Neural progenitor cell (in vitro differentiated cells): ENCODE measurements around the gene PDCD2L. TPM values are rescaled to one million over a fixed set of nuclear protein-coding genes. Genes with fewer than 3 reads are reported as not detected.

ENCODE experiments used
- DNase-seq: peaks from one replicate; pipeline ENCODE4 v3.0.0-alpha.2; 2016; ENCODE audit warnings: low spot score
- H2AFZ ChIP-seq: fragments of 200-600 bp; sonication (generic); replicated peaks from 2 replicates; pipeline ENCODE4 v1.6.1; 2016; ENCODE audit warnings: antibody characterized with exemption
- H3F3A ChIP-seq: fragments of 200-600 bp; sonication (generic); 2 replicates; pipeline ENCODE4 v1.6.1; 2016; ENCODE audit warnings: antibody characterized with exemption, low read depth
- H3K27ac ChIP-seq: fragments of 200-600 bp; sonication (generic); 2 replicates; pipeline ENCODE4 v1.5.1; 2016; ENCODE audit warnings: mild to moderate bottlenecking
- H3K27me3 ChIP-seq: fragments of 200-600 bp; sonication (generic); 2 replicates; pipeline ENCODE4 v1.6.1; 2016; ENCODE audit warnings: mild to moderate bottlenecking, moderate library complexity
- H3K36me3 ChIP-seq: fragments of 200-600 bp; sonication (generic); 2 replicates; pipeline ENCODE4 v1.5.1; 2016
- H3K4me1 ChIP-seq: fragments of 200-600 bp; sonication (generic); 2 replicates; pipeline ENCODE4 v1.6.1; 2016; ENCODE audit warnings: mixed run types
- H3K4me2 ChIP-seq: fragments of 200-600 bp; sonication (generic); 2 replicates; pipeline ENCODE4 v1.6.1; 2016
- H3K4me3 ChIP-seq: fragments of 200-600 bp; sonication (generic); 2 replicates; pipeline ENCODE4 v1.5.1; 2016
- H3K79me2 ChIP-seq: fragments of 200-600 bp; sonication (generic); 2 replicates; pipeline ENCODE4 v1.6.1; 2016; ENCODE audit warnings: low read depth
- H3K9ac ChIP-seq: fragments of 200-600 bp; sonication (generic); 2 replicates; pipeline ENCODE4 v1.6.1; 2016
- H3K9me3 ChIP-seq: fragments of 200-600 bp; sonication (generic); 2 replicates; pipeline ENCODE4 v1.5.1; 2016; ENCODE audit warnings: low read depth
- H4K20me1 ChIP-seq: fragments of 200-600 bp; sonication (generic); 2 replicates; pipeline ENCODE4 v1.6.1; 2016; ENCODE audit warnings: low read depth
- H3K27ac Mint-ChIP-seq: 3 replicates; pipeline ENCODE4 v1.8.0; 2021; ENCODE audit warnings: mixed read lengths
- H3K27me3 Mint-ChIP-seq: 2 replicates; pipeline ENCODE4 v1.8.0; 2022; ENCODE audit warnings: low read depth, mild to moderate bottlenecking, inconsistent platforms, moderate library complexity, mixed read lengths; ENCODE audit not compliant: insufficient read depth
- H3K36me3 Mint-ChIP-seq: 3 replicates; pipeline ENCODE4 v1.8.0; 2021; ENCODE audit warnings: mixed read lengths
- H3K4me1 Mint-ChIP-seq: 3 replicates; pipeline ENCODE4 v1.8.0; 2021; ENCODE audit warnings: mixed read lengths
- H3K4me3 Mint-ChIP-seq: 3 replicates; pipeline ENCODE4 v1.8.0; 2021; ENCODE audit warnings: mild to moderate bottlenecking, moderate library complexity, mixed read lengths
- H3K9me3 Mint-ChIP-seq: 3 replicates; pipeline ENCODE4 v1.8.0; 2020; ENCODE audit warnings: mixed read lengths
- EZH2 ChIP-seq: fragments of 200-600 bp; sonication (generic); IDR thresholded peaks from 2 replicates; pipeline ENCODE4 v1.6.1; 2017; ENCODE audit warnings: antibody characterized with exemption, mild to moderate bottlenecking, moderate library complexity
- EZH2phosphoT487 ChIP-seq: fragments of 200-600 bp; sonication (generic); IDR thresholded peaks from 2 replicates; pipeline ENCODE4 v1.6.1; 2017; ENCODE audit warnings: antibody characterized with exemption
- total RNA-seq: library from RNA; depleted of rRNA; stranded (reverse); fragments of >200 nt; gene quantifications from 2 replicates; pipeline ENCODE4 v1.2.3, GENCODE V29; 2015; ENCODE audit warnings: low replicate concordance
- TF ChIP-seq, protein P1 (sequence below): fragments of 200-600 bp; sonication (generic); IDR thresholded peaks from 2 replicates; pipeline ENCODE4 v1.5.1; 2017; ENCODE audit warnings: antibody characterized with exemption, mild to moderate bottlenecking

The PDCD2L gene
- total RNA-seq, 1 donor from 2014 or later: 15.2 TPM

- H2AFZ ChIP-seq: no peak overlapping the region
- no peaks in the 10 kb centered on the region for H3K27me3 Mint-ChIP-seq
- peaks cover 13% of the 10 kb centered on the region for H4K20me1 ChIP-seq
- no peak overlapping the region for H3K4me3 Mint-ChIP-seq
- no peaks in the 10 kb centered on the region for H3K9me3 Mint-ChIP-seq
- H3K27ac ChIP-seq: no peak overlapping the region
- H3K27me3 ChIP-seq: no peaks in the 10 kb centered on the region
- peaks cover 6% of the 10 kb centered on the region for H3K36me3 ChIP-seq
- TF ChIP-seq EZH2phosphoT487 (no peak), EZH2 (no peak)
- TF ChIP-seq, protein P1, sequence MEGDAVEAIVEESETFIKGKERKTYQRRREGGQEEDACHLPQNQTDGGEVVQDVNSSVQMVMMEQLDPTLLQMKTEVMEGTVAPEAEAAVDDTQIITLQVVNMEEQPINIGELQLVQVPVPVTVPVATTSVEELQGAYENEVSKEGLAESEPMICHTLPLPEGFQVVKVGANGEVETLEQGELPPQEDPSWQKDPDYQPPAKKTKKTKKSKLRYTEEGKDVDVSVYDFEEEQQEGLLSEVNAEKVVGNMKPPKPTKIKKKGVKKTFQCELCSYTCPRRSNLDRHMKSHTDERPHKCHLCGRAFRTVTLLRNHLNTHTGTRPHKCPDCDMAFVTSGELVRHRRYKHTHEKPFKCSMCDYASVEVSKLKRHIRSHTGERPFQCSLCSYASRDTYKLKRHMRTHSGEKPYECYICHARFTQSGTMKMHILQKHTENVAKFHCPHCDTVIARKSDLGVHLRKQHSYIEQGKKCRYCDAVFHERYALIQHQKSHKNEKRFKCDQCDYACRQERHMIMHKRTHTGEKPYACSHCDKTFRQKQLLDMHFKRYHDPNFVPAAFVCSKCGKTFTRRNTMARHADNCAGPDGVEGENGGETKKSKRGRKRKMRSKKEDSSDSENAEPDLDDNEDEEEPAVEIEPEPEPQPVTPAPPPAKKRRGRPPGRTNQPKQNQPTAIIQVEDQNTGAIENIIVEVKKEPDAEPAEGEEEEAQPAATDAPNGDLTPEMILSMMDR: no peak
- H3K36me3 Mint-ChIP-seq: peaks cover 15% of the 10 kb centered on the region
- H3K79me2 ChIP-seq: peaks cover 43% of the 10 kb centered on the region
- peaks cover 2% of the 10 kb centered on the region for H3K4me1 Mint-ChIP-seq
- no peaks in the 10 kb centered on the region for H3K4me1 ChIP-seq
- H3F3A ChIP-seq: no peaks in the 10 kb centered on the region
- H3K4me3 ChIP-seq: no peak overlapping the region
- no peak overlapping the region for H3K9ac ChIP-seq
- no peak overlapping the region for H3K4me2 ChIP-seq
- no peak for DNase-seq
- H3K27ac Mint-ChIP-seq: no peak overlapping the region
- H3K9me3 ChIP-seq: no peaks in the 10 kb centered on the region
Measured at GRCh38 chr19:34409189-34410164, 5.3 kb downstream of the PDCD2L start.

DNA sequence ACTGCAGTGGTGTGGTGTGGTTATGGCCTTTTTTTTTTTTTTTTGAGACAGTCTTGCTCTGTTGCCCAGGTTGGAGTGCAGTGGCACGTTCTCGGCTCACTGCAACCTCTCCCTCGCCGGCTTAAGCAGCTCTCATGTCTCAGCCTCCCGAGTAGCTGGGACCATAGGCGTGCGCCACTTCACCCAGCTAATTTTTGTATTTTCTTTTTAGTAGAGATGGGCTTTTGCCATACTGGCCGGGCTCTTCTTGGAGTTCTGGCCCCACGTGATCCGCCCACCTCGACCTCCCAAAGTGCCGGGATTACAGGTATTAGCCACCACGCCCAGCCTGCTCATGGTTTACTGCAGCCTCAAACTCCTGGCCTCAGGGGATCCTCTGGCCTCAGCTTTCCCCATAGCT is 7.0 kb downstream of the PDCD2L start:
- H3K9me3 ChIP-seq: no peaks in the 10 kb centered on the region

GRCh38 chr19:34416021-34416545 is 11.9 kb downstream of the PDCD2L start:
- Mint-ChIP-seq H3K27me3 (no peaks in the 10 kb centered on the region), H3K27ac (no peak overlapping the region), H3K4me3 (no peak overlapping the region), H3K36me3 (peaks cover 11% of the 10 kb centered on the region), H3K4me1 (no peaks in the 10 kb centered on the region), H3K9me3 (no peaks in the 10 kb centered on the region)
- Histone ChIP-seq H2AFZ (no peak overlapping the region), H3K9ac (no peak overlapping the region), H3K27me3 (no peaks in the 10 kb centered on the region), H3K36me3 (peaks cover 12% of the 10 kb centered on the region), H3K4me1 (no peaks in the 10 kb centered on the region), H3K4me3 (no peak overlapping the region), H3F3A (no peaks in the 10 kb centered on the region), H3K79me2 (peaks cover 5% of the 10 kb centered on the region), H3K4me2 (no peak overlapping the region), H4K20me1 (no peaks in the 10 kb centered on the region), H3K9me3 (no peaks in the 10 kb centered on the region), H3K27ac (no peak overlapping the region)
- no peak for DNase-seq
- TF ChIP-seq, protein P1: no peak
- no peak for TF ChIP-seq EZH2phosphoT487
- no peak for TF ChIP-seq EZH2

More for the DNA sequence above, 7.0 kb downstream of the PDCD2L start:
- no peak overlapping the region for H3K4me3 ChIP-seq
- no peak overlapping the region for H3K9ac ChIP-seq
- H3F3A ChIP-seq: no peaks in the 10 kb centered on the region
- no peaks in the 10 kb centered on the region for H3K4me1 Mint-ChIP-seq
- H3K4me3 Mint-ChIP-seq: no peak overlapping the region
- H3K36me3 ChIP-seq: peaks cover 6% of the 10 kb centered on the region
- no peak for TF ChIP-seq EZH2phosphoT487
- TF ChIP-seq EZH2: no peak
- TF ChIP-seq, protein P1: no peak
- H3K36me3 Mint-ChIP-seq: peaks cover 15% of the 10 kb centered on the region
- H3K27me3 ChIP-seq: no peaks in the 10 kb centered on the region
- H4K20me1 ChIP-seq: peaks cover 13% of the 10 kb centered on the region
- no peaks in the 10 kb centered on the region for H3K27me3 Mint-ChIP-seq
- no peaks in the 10 kb centered on the region for H3K9me3 Mint-ChIP-seq
- no peak overlapping the region for H3K4me2 ChIP-seq
- DNase-seq: no peak
- H3K27ac Mint-ChIP-seq: no peak overlapping the region
- H3K79me2 ChIP-seq: peaks cover 26% of the 10 kb centered on the region
- no peak overlapping the region for H2AFZ ChIP-seq
- no peaks in the 10 kb centered on the region for H3K4me1 ChIP-seq
- no peak overlapping the region for H3K27ac ChIP-seq
